KOPT-K1 (cell line): ENCODE results near the gene PWP2.
A peak's percentile ranks its signal among the peaks of the same experiment; 100 is the strongest.
"Not testable (repeated sequence)": the region's sequence is repeated elsewhere in the genome, so short reads cannot be mapped to it uniquely, and the experiment has no call there.

Experiments
- H3K27ac ChIP-seq: fragments of 200-600 bp; sonication (generic); 2 replicates; pipeline ENCODE4 v1.5.1; 2016; ENCODE audit warnings: antibody characterized with exemption, mild to moderate bottlenecking, low read depth, low read length; ENCODE audit not compliant: poor library complexity, severe bottlenecking
- H3K36me3 ChIP-seq: fragments of 200-600 bp; sonication (generic); 2 replicates; pipeline ENCODE4 v1.5.1; 2017; ENCODE audit warnings: antibody characterized with exemption, mild to moderate bottlenecking, low read length, moderate library complexity; ENCODE audit not compliant: insufficient read depth
- H3K9me3 ChIP-seq: fragments of 200-600 bp; sonication (generic); 2 replicates; pipeline ENCODE4 v1.5.1; 2017; ENCODE audit warnings: antibody characterized with exemption, low read length, mild to moderate bottlenecking; ENCODE audit not compliant: insufficient read depth, poor library complexity, severe bottlenecking

PWP2 gene

GRCh38 chr21:44107026-44107501 is at the start of gene PWP2:
Gene PWP2, plus strand, starts transcription at chr21:44107399. Its CDS starts 18 bp downstream, at chr21:44107417.
- not testable (repeated sequence) for H3K27ac ChIP-seq, H3K9me3 ChIP-seq, H3K36me3 ChIP-seq

- Histone ChIP-seq H3K36me3 (peaks cover 80% of the 10 kb centered on the region), H3K9me3 (no peaks in the 10 kb centered on the region), H3K27ac (no peak overlapping the region)
These were observed 49.1 kb upstream of the PWP2 start for GRCh38 chr21:44057960-44058651.

GRCh38 chr21:44058652-44058964 is 48.6 kb upstream of the PWP2 start:
- H3K27ac ChIP-seq: no peak overlapping the region
- peaks cover 80% of the 10 kb centered on the region for H3K36me3 ChIP-seq
- no peaks in the 10 kb centered on the region for H3K9me3 ChIP-seq

- no peak overlapping the region for H3K27ac ChIP-seq
- peaks cover 82% of the 10 kb centered on the region for H3K36me3 ChIP-seq
- no peaks in the 10 kb centered on the region for H3K9me3 ChIP-seq
These were observed 48.2 kb upstream of the PWP2 start for GRCh38 chr21:44058981-44059380.

- peaks cover 80% of the 10 kb centered on the region for H3K36me3 ChIP-seq
- no peaks in the 10 kb centered on the region for H3K9me3 ChIP-seq
- no peak overlapping the region for H3K27ac ChIP-seq
These were observed 47.5 kb upstream of the PWP2 start for GRCh38 chr21:44059710-44060109.

GRCh38 chr21:44062380-44062779 is 44.8 kb upstream of the PWP2 start:
- Histone ChIP-seq H3K36me3 (peaks cover 71% of the 10 kb centered on the region), H3K9me3 (no peaks in the 10 kb centered on the region), H3K27ac (no peak overlapping the region)

- H3K9me3 ChIP-seq: no peaks in the 10 kb centered on the region
- H3K36me3 ChIP-seq: peaks cover 68% of the 10 kb centered on the region
- H3K27ac ChIP-seq: no peak overlapping the region
These were observed 43.9 kb upstream of the PWP2 start for GRCh38 chr21:44063151-44063912.

- no peaks in the 10 kb centered on the region for H3K9me3 ChIP-seq
- peak overlapping the region; percentile 35 for H3K27ac ChIP-seq
- peaks cover 68% of the 10 kb centered on the region for H3K36me3 ChIP-seq
These were observed 42.3 kb upstream of the PWP2 start for GRCh38 chr21:44064852-44065403.

- Histone ChIP-seq H3K36me3 (peaks cover 70% of the 10 kb centered on the region), H3K27ac (peak overlapping the region; percentile 35), H3K9me3 (no peaks in the 10 kb centered on the region)
These were observed 41.8 kb upstream of the PWP2 start for GRCh38 chr21:44065428-44065827.

- Histone ChIP-seq H3K9me3 (no peaks in the 10 kb centered on the region), H3K36me3 (peaks cover 77% of the 10 kb centered on the region), H3K27ac (peak overlapping the region; percentile 35)
These were observed 41.1 kb upstream of the PWP2 start for GRCh38 chr21:44066116-44066515.

- no peaks in the 10 kb centered on the region for H3K9me3 ChIP-seq
- H3K27ac ChIP-seq: no peak overlapping the region
- peaks cover 85% of the 10 kb centered on the region for H3K36me3 ChIP-seq
These were observed 40.0 kb upstream of the PWP2 start for GRCh38 chr21:44067011-44067839.

- H3K36me3 ChIP-seq: peaks cover 92% of the 10 kb centered on the region
- no peaks in the 10 kb centered on the region for H3K9me3 ChIP-seq
- no peak overlapping the region for H3K27ac ChIP-seq
These were observed 36.8 kb upstream of the PWP2 start for GRCh38 chr21:44070391-44070790.

- H3K36me3 ChIP-seq: peaks cover 90% of the 10 kb centered on the region
- H3K9me3 ChIP-seq: no peaks in the 10 kb centered on the region
- no peak overlapping the region for H3K27ac ChIP-seq
These were observed 35.7 kb upstream of the PWP2 start for GRCh38 chr21:44071359-44072104.

- Histone ChIP-seq H3K27ac (no peak overlapping the region), H3K36me3 (peaks cover 90% of the 10 kb centered on the region), H3K9me3 (no peaks in the 10 kb centered on the region)
These were observed 35.1 kb upstream of the PWP2 start for GRCh38 chr21:44072111-44072510.
